Calu3 (cell line): ENCODE data around the gene RFT1. TPM values are rescaled to one million over a fixed set of nuclear protein-coding genes. Genes with fewer than 3 reads are reported as not detected.

Experiments used
- BruUV-seq: library from RNA; stranded (reverse); fragments of 400-500 nt; replicated peaks from 2 replicates; lab custom pipeline; 2021; lab: Mats Ljungman, UMichigan
- CTCF ChIA-PET: fragments of 300-600 bp; sonication (Branson Sonifier 250); formaldehyde crosslinking; loops from one replicate; lab custom pipeline; 2022; ENCODE audit warnings: antibody characterized with exemption; lab: Charles Lee
- DNase-seq: peaks from one replicate; pipeline ENCODE4 v3.0.0; 2022
- H3K27ac Mint-ChIP-seq: one replicate; pipeline ENCODE4 v1.8.0; 2022; ENCODE audit warnings: mixed read lengths; ENCODE audit not compliant: unreplicated experiment
- H3K27me3 Mint-ChIP-seq: one replicate; pipeline ENCODE4 v1.8.0; 2022; ENCODE audit warnings: mixed read lengths; ENCODE audit not compliant: unreplicated experiment
- H3K36me3 Mint-ChIP-seq: one replicate; pipeline ENCODE4 v1.8.0; 2022; ENCODE audit warnings: mild to moderate bottlenecking, moderate library complexity, mixed read lengths; ENCODE audit not compliant: insufficient read depth, unreplicated experiment
- H3K4me1 Mint-ChIP-seq: one replicate; pipeline ENCODE4 v1.8.0; 2022; ENCODE audit warnings: mild to moderate bottlenecking, low read depth, mixed read lengths; ENCODE audit not compliant: unreplicated experiment
- H3K4me3 Mint-ChIP-seq: one replicate; pipeline ENCODE4 v1.8.0; 2022; ENCODE audit warnings: mild to moderate bottlenecking, low read depth, moderate library complexity, mixed read lengths; ENCODE audit not compliant: unreplicated experiment
- H3K9me3 Mint-ChIP-seq: one replicate; pipeline ENCODE4 v1.8.0; 2022; ENCODE audit warnings: low read depth, mixed read lengths; ENCODE audit not compliant: unreplicated experiment
- intact Hi-C: fragments of 100-400 bp; cut with micrococcal nuclease; formaldehyde crosslinking; loops from one replicate; pipeline ENCODE4 v1.10.0; 2022; ENCODE audit not compliant: unreplicated experiment
- total RNA-seq: library from RNA; stranded (reverse); gene quantifications from 2 replicates; pipeline ENCODE4 v1.2.3, GENCODE V29; 2022
- TF ChIP-seq, protein P1 (sequence below): fragments of 200-600 bp; IDR thresholded peaks from one replicate; pipeline ENCODE4 v1.8.0; 2022; ENCODE audit warnings: antibody characterized with exemption; ENCODE audit not compliant: unreplicated experiment

The RFT1 gene
- total RNA-seq, 1 experiment from 2014 or later, result 35.0 TPM

DNA sequence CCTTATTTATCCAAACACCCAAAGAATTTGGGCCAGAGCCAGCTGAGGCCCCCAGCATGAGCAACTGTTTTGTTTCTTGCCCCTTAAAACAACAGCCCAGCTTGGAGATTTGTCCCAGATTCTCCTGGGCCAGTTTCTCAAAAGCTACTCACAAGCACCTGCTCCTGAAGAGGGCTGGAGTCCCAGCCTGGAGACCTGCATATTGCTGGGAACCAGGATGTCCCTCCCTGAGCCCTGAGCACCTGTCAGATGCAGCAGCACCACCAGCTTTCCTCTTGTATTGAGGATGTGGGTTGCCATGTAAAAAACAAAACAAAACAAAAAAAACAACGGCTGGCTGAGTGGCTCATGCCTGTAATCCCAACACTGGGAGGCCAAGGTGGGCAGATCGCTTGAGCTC is 7.0 kb upstream of the RFT1 start:
- H3K36me3 Mint-ChIP-seq, result no peaks in the 10 kb centered on the region
- no peak for DNase-seq
- H3K27ac Mint-ChIP-seq, result no peak overlapping the region
- CTCF ChIA-PET, result no interaction called here
- BruUV-seq, result no TSS peak
- TF ChIP-seq, protein P1, sequence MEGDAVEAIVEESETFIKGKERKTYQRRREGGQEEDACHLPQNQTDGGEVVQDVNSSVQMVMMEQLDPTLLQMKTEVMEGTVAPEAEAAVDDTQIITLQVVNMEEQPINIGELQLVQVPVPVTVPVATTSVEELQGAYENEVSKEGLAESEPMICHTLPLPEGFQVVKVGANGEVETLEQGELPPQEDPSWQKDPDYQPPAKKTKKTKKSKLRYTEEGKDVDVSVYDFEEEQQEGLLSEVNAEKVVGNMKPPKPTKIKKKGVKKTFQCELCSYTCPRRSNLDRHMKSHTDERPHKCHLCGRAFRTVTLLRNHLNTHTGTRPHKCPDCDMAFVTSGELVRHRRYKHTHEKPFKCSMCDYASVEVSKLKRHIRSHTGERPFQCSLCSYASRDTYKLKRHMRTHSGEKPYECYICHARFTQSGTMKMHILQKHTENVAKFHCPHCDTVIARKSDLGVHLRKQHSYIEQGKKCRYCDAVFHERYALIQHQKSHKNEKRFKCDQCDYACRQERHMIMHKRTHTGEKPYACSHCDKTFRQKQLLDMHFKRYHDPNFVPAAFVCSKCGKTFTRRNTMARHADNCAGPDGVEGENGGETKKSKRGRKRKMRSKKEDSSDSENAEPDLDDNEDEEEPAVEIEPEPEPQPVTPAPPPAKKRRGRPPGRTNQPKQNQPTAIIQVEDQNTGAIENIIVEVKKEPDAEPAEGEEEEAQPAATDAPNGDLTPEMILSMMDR, result no peak
- intact Hi-C loops, result no loop called here
- no peaks in the 10 kb centered on the region for H3K4me1 Mint-ChIP-seq
- no peak overlapping the region for H3K4me3 Mint-ChIP-seq
- H3K27me3 Mint-ChIP-seq, result no peaks in the 10 kb centered on the region
- H3K9me3 Mint-ChIP-seq, result no peaks in the 10 kb centered on the region

DNA sequence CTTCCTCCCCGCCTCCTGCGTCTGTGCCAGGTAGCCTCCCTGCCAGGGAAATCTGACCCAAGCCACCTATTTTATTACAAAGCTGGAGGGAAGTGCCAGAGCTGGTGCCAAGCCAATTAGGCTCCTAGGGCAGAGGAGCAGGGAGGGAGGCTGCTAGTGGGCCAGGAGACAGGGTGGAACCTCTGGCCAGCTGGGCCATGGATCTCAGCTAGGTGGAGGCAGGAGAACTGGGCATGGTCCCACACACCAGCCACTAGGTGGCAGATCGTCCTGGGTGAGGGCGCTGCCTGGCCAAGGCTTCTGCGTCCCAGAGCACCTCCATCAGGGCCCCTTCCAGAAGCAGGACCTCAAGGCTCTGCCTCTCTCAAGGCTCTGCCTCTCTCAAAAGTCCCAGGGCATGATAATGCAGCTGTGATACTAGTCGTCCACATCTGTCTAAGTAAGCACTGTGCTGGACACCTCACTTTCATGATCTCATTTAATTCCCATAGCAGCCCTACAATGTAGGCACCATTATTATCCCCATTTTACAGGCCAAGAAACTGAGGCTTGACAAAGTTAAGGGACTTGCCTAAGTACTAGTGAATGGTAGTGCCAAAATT is 4.5 kb upstream of the RFT1 start:
- peak; percentile 85 for DNase-seq
- Mint-ChIP-seq H3K4me3 (no peak overlapping the region), H3K27me3 (no peaks in the 10 kb centered on the region), H3K27ac (no peak overlapping the region), H3K4me1 (peaks cover 10% of the 10 kb centered on the region), H3K36me3 (peaks cover 10% of the 10 kb centered on the region), H3K9me3 (no peaks in the 10 kb centered on the region)
- TF ChIP-seq, protein P1, result peak; percentile 74
- CTCF ChIA-PET, result interaction anchor here (1.2 to 3.0 kb wide), 4 partner anchors 20 to 61 kb away, joined by 3 to 10 read pairs (median 5); partner anchors contain the start of gene PRKCD
- no TSS peak for BruUV-seq
- intact Hi-C loops, result loop anchor here (1.0 kb wide), 1 partner anchor 62 kb away; no protein-coding TSS in a partner anchor

DNA sequence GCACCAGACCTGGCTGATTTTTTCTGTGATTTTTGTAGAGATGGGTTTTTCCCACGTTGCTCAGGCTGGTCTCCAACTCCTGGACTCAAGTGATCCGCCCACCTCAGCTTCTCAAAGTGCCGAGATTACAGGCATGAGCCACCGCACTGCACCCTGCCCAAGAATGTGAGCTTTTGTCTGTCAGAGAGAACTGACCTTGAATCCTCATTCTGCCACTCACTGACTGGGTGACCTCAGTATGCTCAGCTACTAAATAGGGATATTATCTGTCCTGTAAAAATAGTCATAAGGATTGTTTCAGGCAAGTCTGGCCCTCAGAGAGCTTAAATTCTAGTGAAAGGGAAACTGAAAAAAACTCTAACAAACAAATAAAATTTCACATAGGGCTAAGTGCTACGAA is 2.1 kb upstream of the RFT1 start:
- TF ChIP-seq, protein P1, result no peak
- DNase-seq, result no peak
- no peaks in the 10 kb centered on the region for H3K27me3 Mint-ChIP-seq
- intact Hi-C loops, result no loop called here
- peaks cover 14% of the 10 kb centered on the region for H3K36me3 Mint-ChIP-seq
- CTCF ChIA-PET, result interaction anchor here (0.6 to 1.6 kb wide), 4 partner anchors 13 to 710 kb away, joined by 3 to 6 read pairs (median 4); no protein-coding TSS in a partner anchor
- H3K4me3 Mint-ChIP-seq, result no peak overlapping the region
- peaks cover 10% of the 10 kb centered on the region for H3K4me1 Mint-ChIP-seq
- H3K27ac Mint-ChIP-seq, result no peak overlapping the region
- H3K9me3 Mint-ChIP-seq, result no peaks in the 10 kb centered on the region
- BruUV-seq, result no TSS peak

DNA sequence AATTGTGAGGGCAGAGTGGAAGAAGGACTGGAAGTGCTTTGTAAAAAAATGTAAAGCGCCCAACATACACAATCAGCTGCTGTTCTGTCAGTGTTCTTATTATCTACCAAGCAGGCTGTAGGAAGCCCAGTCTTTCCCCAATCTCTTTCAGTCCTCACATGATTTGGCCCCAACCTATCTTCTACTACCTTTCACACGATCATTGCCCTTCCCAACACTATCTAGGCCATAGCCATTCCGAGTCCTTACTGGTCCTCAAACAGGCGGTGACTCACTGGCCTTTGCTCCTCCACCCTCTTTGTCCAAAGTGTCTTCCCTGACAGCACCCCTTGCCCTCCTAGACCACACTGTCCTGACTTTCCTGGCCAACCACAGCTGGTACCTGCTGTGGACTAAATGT is 861 bp upstream of the RFT1 start:
- intact Hi-C loops, result loop anchor here (2.0 kb wide), 1 partner anchor 32 kb away; no protein-coding TSS in a partner anchor
- CTCF ChIA-PET, result interaction anchor here (1.2 to 1.6 kb wide), 2 partner anchors 63 to 65 kb away, joined by 3 to 5 read pairs; no protein-coding TSS in a partner anchor
- DNase-seq, result no peak
- Mint-ChIP-seq H3K4me1 (peaks cover 10% of the 10 kb centered on the region), H3K36me3 (peaks cover 14% of the 10 kb centered on the region), H3K4me3 (peak overlapping the region; percentile 83), H3K27me3 (no peaks in the 10 kb centered on the region), H3K9me3 (no peaks in the 10 kb centered on the region), H3K27ac (peak overlapping the region; percentile 38)
- TF ChIP-seq, protein P1, result no peak
- BruUV-seq, result no TSS peak
